Measurements from ENCODE around the gene SOBP.

- TF ChIP-seq, protein P1, sequence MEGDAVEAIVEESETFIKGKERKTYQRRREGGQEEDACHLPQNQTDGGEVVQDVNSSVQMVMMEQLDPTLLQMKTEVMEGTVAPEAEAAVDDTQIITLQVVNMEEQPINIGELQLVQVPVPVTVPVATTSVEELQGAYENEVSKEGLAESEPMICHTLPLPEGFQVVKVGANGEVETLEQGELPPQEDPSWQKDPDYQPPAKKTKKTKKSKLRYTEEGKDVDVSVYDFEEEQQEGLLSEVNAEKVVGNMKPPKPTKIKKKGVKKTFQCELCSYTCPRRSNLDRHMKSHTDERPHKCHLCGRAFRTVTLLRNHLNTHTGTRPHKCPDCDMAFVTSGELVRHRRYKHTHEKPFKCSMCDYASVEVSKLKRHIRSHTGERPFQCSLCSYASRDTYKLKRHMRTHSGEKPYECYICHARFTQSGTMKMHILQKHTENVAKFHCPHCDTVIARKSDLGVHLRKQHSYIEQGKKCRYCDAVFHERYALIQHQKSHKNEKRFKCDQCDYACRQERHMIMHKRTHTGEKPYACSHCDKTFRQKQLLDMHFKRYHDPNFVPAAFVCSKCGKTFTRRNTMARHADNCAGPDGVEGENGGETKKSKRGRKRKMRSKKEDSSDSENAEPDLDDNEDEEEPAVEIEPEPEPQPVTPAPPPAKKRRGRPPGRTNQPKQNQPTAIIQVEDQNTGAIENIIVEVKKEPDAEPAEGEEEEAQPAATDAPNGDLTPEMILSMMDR (IDR thresholded peaks at IDR 0.05): no peak
- no peak for TF ChIP-seq POLR2A (IDR thresholded peaks at IDR 0.05)
- TF ChIP-seq POLR2AphosphoS5 (IDR thresholded peaks at IDR 0.05): no peak
These were observed 104.8 kb downstream of the SOBP start for GRCh38 chr6:107594736-107595135.

Data from breast epithelium (tissue), 3 donors.